H9 (cell line): ENCODE results near the gene SEMA3A. TPM values are rescaled to one million over a fixed set of nuclear protein-coding genes. Genes with fewer than 3 reads are reported as not detected.
"Not testable (repeated sequence)": the region's sequence is repeated elsewhere in the genome, so short reads cannot be mapped to it uniquely, and the experiment has no call there.

Experiments used
- DNase-seq: peaks from one replicate; pipeline ENCODE4 v3.0.0-alpha.2; 2017
- H2AFZ ChIP-seq: one replicate; pipeline ENCODE4 v1.6.1; 2013; ENCODE audit warnings: mild to moderate bottlenecking, low read length, control low read depth, moderate library complexity
- H2AK5ac ChIP-seq: 2 replicates; pipeline ENCODE4 v1.6.1; 2013; ENCODE audit warnings: low read length, control low read depth, mixed read lengths; ENCODE audit not compliant: insufficient read length
- H2BK120ac ChIP-seq: one replicate; pipeline ENCODE4 v1.6.1; 2013; ENCODE audit warnings: low read depth, mild to moderate bottlenecking, low read length, control low read depth, inconsistent platforms; ENCODE audit not compliant: poor library complexity, severe bottlenecking
- H2BK12ac ChIP-seq: 2 replicates; pipeline ENCODE4 v1.6.1; 2013; ENCODE audit warnings: low read length, control low read depth, mixed read lengths, low read depth; ENCODE audit not compliant: insufficient read length
- H2BK15ac ChIP-seq: 2 replicates; pipeline ENCODE4 v1.6.1; 2013; ENCODE audit warnings: low read depth, low read length, control low read depth
- H2BK20ac ChIP-seq: one replicate; pipeline ENCODE4 v1.6.1; 2013; ENCODE audit warnings: low read depth, mild to moderate bottlenecking, low read length, control low read depth, inconsistent platforms; ENCODE audit not compliant: poor library complexity, severe bottlenecking
- H2BK5ac ChIP-seq: 2 replicates; pipeline ENCODE4 v1.6.1; 2013; ENCODE audit warnings: low read length, control low read depth, mixed read lengths; ENCODE audit not compliant: insufficient read length
- H3K14ac ChIP-seq: 2 replicates; pipeline ENCODE4 v1.6.1; 2013; ENCODE audit warnings: low read length, control low read depth; ENCODE audit not compliant: insufficient read depth
- H3K18ac ChIP-seq: 2 replicates; pipeline ENCODE4 v1.6.1; 2013; ENCODE audit warnings: low read depth, mild to moderate bottlenecking, mixed read lengths, low read length, control low read depth; ENCODE audit not compliant: insufficient read length
- H3K23ac ChIP-seq: 2 replicates; pipeline ENCODE4 v1.6.1; 2013; ENCODE audit warnings: low read length, control low read depth, mixed read lengths, low read depth; ENCODE audit not compliant: insufficient read length
- H3K23me2 ChIP-seq: 2 replicates; pipeline ENCODE4 v1.6.1; 2013; ENCODE audit warnings: low read depth, mild to moderate bottlenecking, mixed read lengths, low read length, control low read depth; ENCODE audit not compliant: insufficient read length, poor library complexity, severe bottlenecking
- H3K27ac ChIP-seq: 2 replicates; pipeline ENCODE4 v1.5.1; 2013; ENCODE audit warnings: low read length, control low read depth, mixed read lengths, low read depth; ENCODE audit not compliant: insufficient read length
- H3K27me3 ChIP-seq: 2 replicates; pipeline ENCODE4 v1.6.1; 2013; ENCODE audit warnings: low read length, control low read depth, inconsistent platforms; ENCODE audit not compliant: insufficient read depth
- H3K4ac ChIP-seq: 2 replicates; pipeline ENCODE4 v1.6.1; 2013; ENCODE audit warnings: low read depth, mild to moderate bottlenecking, control low read depth, inconsistent platforms, low read length, moderate library complexity
- H3K4me1 ChIP-seq: 2 replicates; pipeline ENCODE4 v1.6.1; 2013; ENCODE audit warnings: low read length, control low read depth, inconsistent platforms; ENCODE audit not compliant: insufficient read depth
- H3K4me2 ChIP-seq: 2 replicates; pipeline ENCODE4 v1.6.1; 2013; ENCODE audit warnings: low read length, control low read depth, mixed read lengths; ENCODE audit not compliant: insufficient read length, insufficient read depth
- H3K56ac ChIP-seq: 2 replicates; pipeline ENCODE4 v1.6.1; 2013; ENCODE audit warnings: low read depth, mild to moderate bottlenecking, mixed read lengths, low read length, control low read depth; ENCODE audit not compliant: insufficient read length
- H3K79me1 ChIP-seq: 2 replicates; pipeline ENCODE4 v1.6.1; 2013; ENCODE audit warnings: low read depth, mild to moderate bottlenecking, moderate library complexity, low read length, control low read depth, inconsistent platforms; ENCODE audit not compliant: insufficient read depth, poor library complexity, severe bottlenecking
- H3K79me2 ChIP-seq: 2 replicates; pipeline ENCODE4 v1.6.1; 2013; ENCODE audit warnings: low read length, control low read depth, inconsistent platforms; ENCODE audit not compliant: insufficient read depth
- H3K9ac ChIP-seq: 2 replicates; pipeline ENCODE4 v1.6.1; 2013; ENCODE audit warnings: low read length, control low read depth, mixed read lengths; ENCODE audit not compliant: insufficient read length; ENCODE audit errors: extremely low read depth
- H3K9me3 ChIP-seq: one replicate; pipeline ENCODE4 v1.6.1; 2013; ENCODE audit warnings: low read depth, low read length, inconsistent platforms; ENCODE audit not compliant: control insufficient read depth
- H3T11ph ChIP-seq: one replicate; pipeline ENCODE4 v1.6.1; 2013; ENCODE audit warnings: mild to moderate bottlenecking, low read length, control low read depth, inconsistent platforms
- H4K20me1 ChIP-seq: one replicate; pipeline ENCODE4 v1.6.1; 2013; ENCODE audit not compliant: control insufficient read depth, insufficient read length, insufficient read depth
- H4K5ac ChIP-seq: 2 replicates; pipeline ENCODE4 v1.6.1; 2013; ENCODE audit warnings: low read depth, mild to moderate bottlenecking, mixed read lengths, low read length, control low read depth; ENCODE audit not compliant: insufficient read length
- H4K8ac ChIP-seq: replicated peaks from 2 replicates; pipeline ENCODE4 v1.6.1; 2013; ENCODE audit warnings: low read length, control low read depth, mixed read lengths, low read depth; ENCODE audit not compliant: insufficient read length
- H4K91ac ChIP-seq: 2 replicates; pipeline ENCODE4 v1.6.1; 2013; ENCODE audit warnings: low read depth, mild to moderate bottlenecking, moderate library complexity, mixed read lengths, low read length, control low read depth; ENCODE audit not compliant: insufficient read length
- H3K27ac Mint-ChIP-seq, 3 experiments: 2 replicates in 2 of 3; 3 replicates in 1 of 3; pipeline ENCODE4 v1.8.0; 2020 to 2021; ENCODE audit warnings: mixed read lengths in 3 of 3, mild to moderate bottlenecking in 1 of 3, moderate library complexity in 1 of 3
- H3K27me3 Mint-ChIP-seq: 2 replicates; pipeline ENCODE4 v1.8.0; 2021; ENCODE audit warnings: low read depth, mild to moderate bottlenecking, moderate library complexity, mixed read lengths
- H3K36me3 Mint-ChIP-seq, 3 experiments: 2 replicates in 2 of 3; 3 replicates in 1 of 3; pipeline ENCODE4 v1.8.0; 2020 to 2021; ENCODE audit warnings: low read depth in 3 of 3, mixed read lengths in 3 of 3; ENCODE audit not compliant: insufficient read depth in 1 of 3
- H3K4me1 Mint-ChIP-seq, 2 experiments: 2 replicates each; pipeline ENCODE4 v1.8.0; 2020; ENCODE audit warnings: mixed read lengths in 2 of 2
- H3K4me3 Mint-ChIP-seq, 2 experiments: 2 replicates in 1 of 2; 3 replicates in 1 of 2; pipeline ENCODE4 v1.8.0; 2020 to 2021; ENCODE audit warnings: mild to moderate bottlenecking in 2 of 2, mixed read lengths in 2 of 2, moderate library complexity in 1 of 2
- H3K9me3 Mint-ChIP-seq, 2 experiments: 2 replicates in 1 of 2; 3 replicates in 1 of 2; pipeline ENCODE4 v1.8.0; 2020; ENCODE audit warnings: mild to moderate bottlenecking in 2 of 2, mixed read lengths in 2 of 2, moderate library complexity in 1 of 2
- WGBS: extraction: QIAGEN DNeasy Blood & Tissue Kit; methylation state at CpG from one replicate; pipeline ENCODE4 v1.1.7; 2013; ENCODE audit warnings: missing lambda C conversion rate, low lambda C conversion rate, mixed read lengths; ENCODE audit not compliant: insufficient read length; ENCODE audit errors: extremely low coverage; 5-methylcytosine and 5-hydroxymethylcytosine counted together
- total RNA-seq: library from RNA; stranded (reverse); gene quantifications from 2 replicates; pipeline ENCODE4 v1.2.1, GENCODE V29; 2021
- TF ChIP-seq, protein P1 (sequence below): fragments of 200-600 bp; sonication (generic); conservative IDR thresholded peaks from 3 replicates; pipeline ENCODE4 v1.8.0; 2021; ENCODE audit warnings: antibody characterized with exemption, mild to moderate bottlenecking

Gene SEMA3A
- total RNA-seq, 1 experiment from 2014 or later: 60.0 TPM

DNA sequence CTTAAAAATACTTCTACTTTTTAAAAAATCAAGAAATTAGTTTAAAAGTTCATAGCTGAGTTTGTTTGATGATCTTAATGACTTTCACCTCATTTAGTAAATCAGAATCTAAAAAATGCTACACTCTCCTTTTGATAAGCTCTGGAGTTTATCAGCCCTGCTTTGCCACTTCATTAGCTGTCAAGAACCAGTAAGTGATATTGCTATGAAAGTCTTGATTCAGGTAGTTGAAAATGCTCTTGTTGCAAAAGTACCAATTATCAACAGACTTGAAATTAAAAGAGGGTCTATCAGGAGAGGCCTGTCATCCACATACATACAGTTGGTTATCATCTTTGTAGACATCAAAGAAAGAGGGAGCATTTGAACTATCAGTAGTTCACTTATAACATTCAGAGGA is 41.6 kb downstream of the SEMA3A start:
- H2AK5ac ChIP-seq: no peak overlapping the region
- H4K20me1 ChIP-seq: no peaks in the 10 kb centered on the region
- peaks cover 6% of the 10 kb centered on the region; the same call in 1 of the 2 replicates for H3K79me2 ChIP-seq
- H3K56ac ChIP-seq: no peak overlapping the region
- no peak overlapping the region for H4K5ac ChIP-seq
- H3K27me3 Mint-ChIP-seq: no peaks in the 10 kb centered on the region
- H3K27ac ChIP-seq: no peak overlapping the region
- TF ChIP-seq, protein P1, sequence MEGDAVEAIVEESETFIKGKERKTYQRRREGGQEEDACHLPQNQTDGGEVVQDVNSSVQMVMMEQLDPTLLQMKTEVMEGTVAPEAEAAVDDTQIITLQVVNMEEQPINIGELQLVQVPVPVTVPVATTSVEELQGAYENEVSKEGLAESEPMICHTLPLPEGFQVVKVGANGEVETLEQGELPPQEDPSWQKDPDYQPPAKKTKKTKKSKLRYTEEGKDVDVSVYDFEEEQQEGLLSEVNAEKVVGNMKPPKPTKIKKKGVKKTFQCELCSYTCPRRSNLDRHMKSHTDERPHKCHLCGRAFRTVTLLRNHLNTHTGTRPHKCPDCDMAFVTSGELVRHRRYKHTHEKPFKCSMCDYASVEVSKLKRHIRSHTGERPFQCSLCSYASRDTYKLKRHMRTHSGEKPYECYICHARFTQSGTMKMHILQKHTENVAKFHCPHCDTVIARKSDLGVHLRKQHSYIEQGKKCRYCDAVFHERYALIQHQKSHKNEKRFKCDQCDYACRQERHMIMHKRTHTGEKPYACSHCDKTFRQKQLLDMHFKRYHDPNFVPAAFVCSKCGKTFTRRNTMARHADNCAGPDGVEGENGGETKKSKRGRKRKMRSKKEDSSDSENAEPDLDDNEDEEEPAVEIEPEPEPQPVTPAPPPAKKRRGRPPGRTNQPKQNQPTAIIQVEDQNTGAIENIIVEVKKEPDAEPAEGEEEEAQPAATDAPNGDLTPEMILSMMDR: no peak
- H3K14ac ChIP-seq: no peak overlapping the region
- H3K9me3 ChIP-seq: no peaks in the 10 kb centered on the region
- no peak overlapping the region for H3K9ac ChIP-seq
- no peak overlapping the region for H3K4me3 Mint-ChIP-seq
- peaks cover 30 to 33% of the 10 kb centered on the region in 2 experiments for H3K4me1 Mint-ChIP-seq
- no peak overlapping the region for H3K4me2 ChIP-seq
- H3K23me2 ChIP-seq: no peaks in the 10 kb centered on the region
- no peaks in the 10 kb centered on the region; a peak in 1 of 5 replicates for H3K9me3 Mint-ChIP-seq
- H3K18ac ChIP-seq: no peak overlapping the region
- H2BK15ac ChIP-seq: no peak overlapping the region
- no peak overlapping the region for H3K23ac ChIP-seq
- H4K91ac ChIP-seq: no peak overlapping the region
- H3K4ac ChIP-seq: no peak overlapping the region
- peaks cover 0 to 3% (median 0%) of the 10 kb centered on the region in 3 experiments; a peak in 2 of 7 replicates for H3K36me3 Mint-ChIP-seq
- no peak overlapping the region for H2AFZ ChIP-seq
- no peak overlapping the region for H3K27ac Mint-ChIP-seq
- H4K8ac ChIP-seq: no peak overlapping the region
- no peak for DNase-seq
- H3K27me3 ChIP-seq: no peaks in the 10 kb centered on the region
- no peak overlapping the region for H2BK20ac ChIP-seq
- H3T11ph ChIP-seq: no peak overlapping the region
- no peaks in the 10 kb centered on the region for H3K79me1 ChIP-seq
- H3K4me1 ChIP-seq: peaks cover 3% of the 10 kb centered on the region; the same call in 1 of the 2 replicates
- no peak overlapping the region for H2BK12ac ChIP-seq
- H2BK5ac ChIP-seq: no peak overlapping the region
- H2BK120ac ChIP-seq: no peak overlapping the region

DNA sequence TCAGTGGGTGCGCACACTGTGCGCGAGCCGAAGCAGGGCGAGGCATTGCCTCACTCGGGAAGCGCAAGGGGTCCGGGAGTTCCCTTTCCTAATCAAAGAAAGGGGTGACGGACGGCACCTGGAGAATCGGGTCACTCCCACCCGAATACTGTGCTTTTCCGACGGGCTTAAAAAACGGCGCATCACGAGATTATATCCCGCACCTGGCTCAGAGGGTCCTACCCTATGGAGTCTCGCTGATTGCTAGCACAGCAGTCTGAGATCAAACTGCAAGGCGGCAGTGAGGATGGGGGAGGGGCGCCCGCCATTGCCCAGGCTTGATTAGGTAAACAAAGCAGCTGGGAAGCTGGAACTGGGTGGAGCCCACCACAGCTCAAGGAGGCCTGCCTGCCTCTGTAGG is 44.2 kb downstream of the SEMA3A start:
- H3K14ac ChIP-seq, H3K27me3 Mint-ChIP-seq, H3K18ac ChIP-seq, H3K56ac ChIP-seq, H3K23ac ChIP-seq, H3K4me1 ChIP-seq, H2BK15ac ChIP-seq, H3K9me3 Mint-ChIP-seq, H3K27me3 ChIP-seq, H2BK20ac ChIP-seq, H3K4ac ChIP-seq, H2BK120ac ChIP-seq, H2AK5ac ChIP-seq, H3T11ph ChIP-seq, H3K79me1 ChIP-seq, H3K79me2 ChIP-seq, H2BK12ac ChIP-seq, H2AFZ ChIP-seq, H3K36me3 Mint-ChIP-seq, H4K91ac ChIP-seq, H2BK5ac ChIP-seq, H3K27ac ChIP-seq, H4K20me1 ChIP-seq, H3K23me2 ChIP-seq, H4K5ac ChIP-seq, H3K9me3 ChIP-seq, H4K8ac ChIP-seq: not testable (repeated sequence)
- no CpG with 5 or more reads among the region's 22 CpGs for WGBS
- peak overlapping the region; percentile 90 to 97 for H3K4me3 Mint-ChIP-seq
- peak overlapping the region; percentile 47 for H3K9ac ChIP-seq
- H3K4me2 ChIP-seq: peak overlapping the region; percentile 36
- peak; percentile 34 for DNase-seq
- H3K27ac Mint-ChIP-seq: peak overlapping the region; percentile 98 to 99 (median 98)
- peaks cover 44 to 45% of the 10 kb centered on the region in 2 experiments for H3K4me1 Mint-ChIP-seq
